Epithelial cell of proximal tubule (primary cell): ENCODE results near the gene GRPEL2. TPM values are rescaled to one million over a fixed set of nuclear protein-coding genes. Genes with fewer than 3 reads are reported as not detected.
"Not testable (repeated sequence)": the region's sequence is repeated elsewhere in the genome, so short reads cannot be mapped to it uniquely, and the experiment has no call there.

Source experiments
- DNase-seq: peaks from one replicate; pipeline ENCODE4 v3.0.0-alpha.2; 2011; ENCODE audit warnings: low read depth
- H3K4me3 ChIP-seq: 2 replicates; pipeline ENCODE4 v1.5.1; 2011; ENCODE audit warnings: low read depth, mild to moderate bottlenecking, low read length
- total RNA-seq: library from RNA; depleted of rRNA; stranded (reverse); fragments of >200 nt; gene quantifications from 2 replicates; pipeline ENCODE4 v1.2.3, GENCODE V29; 2015
- TF ChIP-seq, protein P1 (sequence below): conservative IDR thresholded peaks from 2 replicates; pipeline ENCODE4 v1.5.1; 2012; ENCODE audit warnings: low read depth, mild to moderate bottlenecking, low read length

The GRPEL2 gene
- total RNA-seq, 1 donor from 2014 or later: 15.5 TPM

DNA sequence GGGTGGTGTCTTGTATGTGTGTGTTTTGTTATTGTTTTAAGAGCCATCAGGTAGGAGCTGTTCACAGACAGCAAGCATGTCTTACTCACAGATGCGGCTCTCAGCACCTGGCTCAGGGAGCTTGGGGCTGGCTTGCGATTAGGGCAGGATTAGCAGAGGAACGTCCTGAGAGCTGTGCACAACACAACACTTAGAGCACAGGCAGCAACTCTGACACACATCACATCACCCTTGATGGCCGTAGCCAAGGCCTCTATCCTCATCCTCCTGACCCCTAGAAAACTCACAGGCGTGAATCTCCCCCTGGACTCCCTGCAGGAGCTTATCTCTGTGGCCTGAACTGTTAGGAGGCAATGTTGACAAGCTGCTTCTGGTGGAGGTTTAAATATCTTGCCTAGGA lies 40.9 kb downstream of the GRPEL2 start:
- TF ChIP-seq, protein P1, sequence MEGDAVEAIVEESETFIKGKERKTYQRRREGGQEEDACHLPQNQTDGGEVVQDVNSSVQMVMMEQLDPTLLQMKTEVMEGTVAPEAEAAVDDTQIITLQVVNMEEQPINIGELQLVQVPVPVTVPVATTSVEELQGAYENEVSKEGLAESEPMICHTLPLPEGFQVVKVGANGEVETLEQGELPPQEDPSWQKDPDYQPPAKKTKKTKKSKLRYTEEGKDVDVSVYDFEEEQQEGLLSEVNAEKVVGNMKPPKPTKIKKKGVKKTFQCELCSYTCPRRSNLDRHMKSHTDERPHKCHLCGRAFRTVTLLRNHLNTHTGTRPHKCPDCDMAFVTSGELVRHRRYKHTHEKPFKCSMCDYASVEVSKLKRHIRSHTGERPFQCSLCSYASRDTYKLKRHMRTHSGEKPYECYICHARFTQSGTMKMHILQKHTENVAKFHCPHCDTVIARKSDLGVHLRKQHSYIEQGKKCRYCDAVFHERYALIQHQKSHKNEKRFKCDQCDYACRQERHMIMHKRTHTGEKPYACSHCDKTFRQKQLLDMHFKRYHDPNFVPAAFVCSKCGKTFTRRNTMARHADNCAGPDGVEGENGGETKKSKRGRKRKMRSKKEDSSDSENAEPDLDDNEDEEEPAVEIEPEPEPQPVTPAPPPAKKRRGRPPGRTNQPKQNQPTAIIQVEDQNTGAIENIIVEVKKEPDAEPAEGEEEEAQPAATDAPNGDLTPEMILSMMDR: no peak
- no peak overlapping the region for H3K4me3 ChIP-seq
- DNase-seq: no peak

DNA sequence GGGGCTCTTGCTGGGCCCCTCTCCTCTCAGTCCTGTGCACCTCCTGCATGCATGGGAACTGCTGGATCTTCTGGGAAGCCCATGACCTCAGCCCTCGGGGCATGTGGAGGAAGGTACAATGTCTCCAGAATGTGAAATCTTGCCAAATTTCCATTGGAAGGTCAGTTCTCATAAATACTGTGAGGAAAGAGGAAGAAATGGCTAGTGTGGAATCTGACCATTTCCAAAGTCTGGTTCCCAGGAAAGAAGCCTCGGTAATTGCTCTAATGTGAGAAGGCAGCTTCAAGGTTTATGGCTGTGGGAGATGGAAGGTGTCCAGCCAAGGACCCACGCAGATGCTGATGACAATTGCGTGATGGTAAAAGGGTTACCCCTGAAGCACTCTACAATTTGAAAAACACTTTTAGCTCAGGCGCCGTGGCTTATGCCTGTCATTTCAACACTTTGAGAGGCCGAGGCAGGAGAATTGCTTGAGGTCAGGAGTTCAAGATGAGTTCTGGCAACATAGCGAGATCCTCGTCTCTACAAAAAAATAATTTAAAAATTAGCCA lies 41.9 kb downstream of the GRPEL2 start:
- DNase-seq: no peak
- H3K4me3 ChIP-seq: no peak overlapping the region
- TF ChIP-seq, protein P1: no peak

DNA sequence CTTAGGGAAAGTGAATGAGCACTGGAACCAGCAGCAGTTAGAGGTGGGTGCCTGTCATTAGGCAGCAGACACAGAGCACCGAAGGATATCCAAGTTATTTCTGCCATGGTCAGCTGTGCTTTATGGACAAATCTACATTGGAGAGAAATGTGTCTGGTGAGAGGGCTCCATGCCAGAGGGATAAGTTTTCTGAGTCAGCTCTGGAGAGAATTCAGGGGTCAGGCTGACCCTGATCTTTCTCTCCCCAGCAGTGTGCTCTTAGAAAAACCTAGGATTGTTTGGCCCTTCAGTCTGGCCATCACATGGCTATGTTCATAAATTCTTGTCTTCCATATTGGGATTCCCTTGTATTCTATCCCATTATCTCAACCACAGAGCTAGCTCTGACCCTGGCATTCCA lies 42.7 kb downstream of the GRPEL2 start:
- H3K4me3 ChIP-seq: no peak overlapping the region
- no peak for DNase-seq
- TF ChIP-seq, protein P1: no peak

DNA sequence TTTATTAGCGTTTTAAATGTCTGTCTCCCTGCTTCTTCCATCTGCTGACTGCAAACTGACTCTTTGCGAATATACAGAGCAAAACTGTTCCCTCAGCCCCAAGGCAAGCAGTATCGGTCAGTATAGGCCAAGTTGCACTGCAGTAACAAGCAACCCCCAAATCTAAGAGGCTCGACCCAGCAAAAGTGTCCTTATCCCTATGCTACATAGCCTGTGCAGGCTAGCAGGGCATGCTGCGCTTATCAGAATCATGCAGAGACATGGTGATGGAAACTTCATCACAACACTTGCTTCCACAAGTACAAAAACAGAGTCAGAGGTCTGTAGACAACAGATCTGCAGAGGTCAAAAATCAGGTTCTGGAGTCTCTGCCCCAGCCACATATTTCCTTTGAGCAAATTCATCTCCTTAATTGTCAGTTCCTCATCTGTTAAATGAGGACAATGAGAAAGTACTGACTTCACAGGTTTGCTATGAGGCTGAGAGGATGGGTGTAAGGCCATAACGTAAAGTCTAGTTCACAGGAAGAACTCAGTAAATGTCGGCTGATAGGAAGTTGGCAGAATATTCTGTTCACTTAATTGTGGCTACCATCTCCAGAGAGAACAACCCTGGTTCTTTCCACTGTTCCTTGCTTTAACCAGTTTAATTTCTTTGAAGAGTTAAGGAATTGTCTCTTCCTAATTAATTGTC lies 43.3 kb downstream of the GRPEL2 start:
- H3K4me3 ChIP-seq: no peak overlapping the region
- no peak for DNase-seq
- TF ChIP-seq, protein P1: no peak

DNA sequence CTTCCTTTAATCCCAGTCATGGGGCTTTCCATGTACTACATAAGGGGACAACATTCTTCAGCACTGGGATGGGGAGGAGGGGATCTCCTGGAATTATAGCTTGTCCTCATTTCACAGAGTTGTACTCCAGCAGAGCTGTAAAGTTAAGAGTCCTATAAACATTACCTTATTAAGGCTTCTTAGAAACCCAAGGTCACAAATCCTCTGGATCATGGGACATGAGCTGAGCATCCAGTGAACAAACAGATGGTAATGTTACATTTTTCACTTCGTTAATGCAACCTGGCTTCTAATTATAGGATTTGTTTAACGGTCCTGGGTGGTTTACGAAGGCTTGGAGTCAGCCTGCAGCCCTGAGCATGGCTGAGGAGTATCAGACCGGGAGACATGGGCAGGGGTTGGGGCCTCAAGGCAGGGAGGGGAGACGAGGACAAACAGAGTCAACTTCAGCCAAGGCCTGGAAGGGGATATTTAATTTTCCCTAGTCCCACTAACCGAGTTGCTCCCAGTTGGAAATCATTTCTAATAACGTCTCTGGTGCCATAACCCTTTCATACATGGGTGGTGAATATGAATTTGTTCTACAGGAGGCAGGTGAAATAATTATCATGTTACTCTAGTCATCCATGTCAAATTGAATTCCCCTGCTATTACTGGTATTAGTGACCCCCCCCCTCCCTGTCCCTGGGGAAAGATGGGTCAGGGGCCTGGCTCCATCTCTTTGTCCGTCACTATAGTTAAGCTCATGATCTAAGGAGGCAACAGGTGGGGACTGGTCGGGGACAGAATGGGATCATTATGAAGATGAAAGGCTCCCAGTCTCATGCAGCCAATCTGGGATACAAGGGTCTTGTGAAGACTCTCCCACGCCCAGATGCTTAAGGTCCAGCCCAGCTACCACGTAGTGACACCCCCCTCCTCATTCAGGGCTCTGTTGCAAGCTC lies 44.5 kb downstream of the GRPEL2 start:
- TF ChIP-seq, protein P1: no peak
- DNase-seq: no peak
- H3K4me3 ChIP-seq: no peak overlapping the region

DNA sequence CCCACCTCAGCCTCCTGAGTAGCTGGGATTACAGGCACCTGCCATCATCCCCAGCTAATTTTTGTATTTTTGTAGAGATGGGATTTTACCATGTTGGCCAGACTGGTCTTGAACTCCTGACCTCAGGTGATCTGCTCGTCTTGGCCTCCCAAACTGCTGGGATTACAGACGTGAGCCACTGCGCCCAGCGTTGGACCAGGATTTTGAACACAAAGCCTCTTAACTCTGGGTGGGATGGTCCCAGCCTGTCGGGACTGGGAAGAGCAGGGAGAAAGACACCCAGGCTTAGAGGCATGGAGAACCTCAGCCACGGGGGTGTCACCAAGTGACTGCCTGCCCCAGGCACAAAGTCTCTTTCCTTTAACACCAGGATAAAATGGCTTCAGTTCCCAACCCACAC lies 45.8 kb downstream of the GRPEL2 start:
- not testable (repeated sequence) for H3K4me3 ChIP-seq, DNase-seq

DNA sequence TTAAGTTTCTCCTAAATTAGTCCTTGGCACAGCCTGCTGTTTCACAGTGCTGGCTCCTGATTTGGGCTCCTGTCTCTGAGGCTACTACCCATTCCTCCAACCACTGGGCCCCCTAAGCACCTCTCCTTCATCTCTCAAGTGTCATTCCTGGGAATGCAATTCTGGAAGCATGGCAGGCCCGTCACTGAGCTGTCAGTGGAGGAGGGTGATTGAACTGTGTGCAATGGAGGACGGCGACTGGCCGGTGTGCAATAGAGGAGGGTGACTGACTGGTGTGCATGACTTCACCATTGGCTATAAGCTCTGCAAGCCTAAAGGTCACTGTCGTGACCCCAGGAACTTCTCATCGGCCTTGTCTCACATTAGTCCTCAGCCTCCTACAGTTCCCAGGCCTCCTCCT lies 46.2 kb downstream of the GRPEL2 start:
- no peak overlapping the region for H3K4me3 ChIP-seq
- TF ChIP-seq, protein P1: no peak
- no peak for DNase-seq
